ENCODE measurements around the gene CRB2.
"Not testable (repeated sequence)": the region's sequence is repeated elsewhere in the genome, so short reads cannot be mapped to it uniquely, and the experiment has no call there.

CRB2 gene

GRCh38 chr9:123329329-123329955, 26.6 kb upstream of the CRB2 start:
- peak; percentile 26 for DNase-seq

GRCh38 chr9:123331346-123332060, 24.5 kb upstream of the CRB2 start:
- no peak for DNase-seq

GRCh38 chr9:123333058-123333669, 22.8 kb upstream of the CRB2 start:
- not testable (repeated sequence) for DNase-seq

- no peak for DNase-seq
Measured at GRCh38 chr9:123334639-123335038, 21.4 kb upstream of the CRB2 start.

- DNase-seq, result no peak
Measured at GRCh38 chr9:123335193-123335985, 20.6 kb upstream of the CRB2 start.

GRCh38 chr9:123335986-123336329, 20.0 kb upstream of the CRB2 start:
- DNase-seq, result no peak

GRCh38 chr9:123336449-123336848, 19.5 kb upstream of the CRB2 start:
- no peak for DNase-seq

GRCh38 chr9:123336959-123337358, 19.0 kb upstream of the CRB2 start:
- DNase-seq, result no peak

- DNase-seq, result no peak
Measured at GRCh38 chr9:123337971-123338370, 18.0 kb upstream of the CRB2 start.

- peak; percentile 54 for DNase-seq
Measured at GRCh38 chr9:123338710-123339665, 17.0 kb upstream of the CRB2 start.

- peak; percentile 62 for DNase-seq
Measured at GRCh38 chr9:123339666-123340510, 16.1 kb upstream of the CRB2 start.

- no peak for DNase-seq
Measured at GRCh38 chr9:123341816-123342215, 14.2 kb upstream of the CRB2 start.

- DNase-seq, result no peak
Measured at GRCh38 chr9:123342247-123342646, 13.8 kb upstream of the CRB2 start.

GRCh38 chr9:123343443-123344191, 12.4 kb upstream of the CRB2 start:
- no peak for DNase-seq

GRCh38 chr9:123344192-123344949, 11.6 kb upstream of the CRB2 start:
- no peak for DNase-seq

- DNase-seq, result no peak
Measured at GRCh38 chr9:123345567-123345955, 10.4 kb upstream of the CRB2 start.

- no peak for DNase-seq
Measured at GRCh38 chr9:123346026-123346425, 10.0 kb upstream of the CRB2 start.

- DNase-seq, result no peak
Measured at GRCh38 chr9:123346826-123347225, 9.2 kb upstream of the CRB2 start.

GRCh38 chr9:123347289-123348060, 8.5 kb upstream of the CRB2 start:
- no peak for DNase-seq
